ENCODE data around the gene GH2. TPM values are rescaled to one million over a fixed set of nuclear protein-coding genes. Genes with fewer than 3 reads are reported as not detected.
"Not testable (repeated sequence)": the region's sequence is repeated elsewhere in the genome, so short reads cannot be mapped to it uniquely, and the experiment has no call there.

GH2 gene
- total RNA-seq, 2 experiments from 2014 or later = not detected

DNA sequence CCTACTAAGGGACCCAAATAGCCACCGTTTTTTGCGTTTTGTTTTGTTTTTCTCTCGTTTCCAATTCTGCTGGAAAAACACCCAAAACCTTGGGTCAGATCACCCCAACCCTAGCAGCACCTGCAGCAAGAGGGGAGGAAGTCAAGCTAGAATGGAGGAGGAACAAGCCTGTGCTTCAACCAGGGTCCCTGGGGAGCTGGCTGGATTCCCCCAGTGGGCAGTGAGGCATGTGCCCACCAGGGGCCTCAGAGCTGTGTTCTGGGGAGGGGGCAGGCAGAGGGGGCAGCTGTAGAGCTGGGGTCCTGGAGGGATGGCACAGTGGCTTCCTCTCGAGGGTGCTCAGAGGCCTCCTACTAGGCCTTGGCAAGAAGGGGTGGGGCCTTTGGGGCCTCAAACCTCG is 43.9 kb upstream of the GH2 start:
- H3K27ac ChIP-seq (ENCODE audit: low read depth, low read length, poor library complexity, severe bottlenecking) = peak overlapping the region; percentile 99
- CTCF ChIA-PET (ENCODE audit: unreplicated experiment) = interaction anchor here (0.7 to 2.0 kb wide), 2 partner anchors 20 to 36 kb away, joined by 3 to 5 read pairs; no protein-coding TSS in a partner anchor
- H3K9me2 ChIP-seq (ENCODE audit: insufficient read depth, low read length) = no peaks in the 10 kb centered on the region
- BruUV-seq (replicated peaks) = no TSS peak
- intact Hi-C loops (cut with micrococcal nuclease; ENCODE audit: unreplicated experiment) = loop anchor here (5.0 kb wide), 1 partner anchor 572 kb away; the partner anchor contains the start of gene POLG2
- H3K9me3 ChIP-seq (ENCODE audit: low read length) = no peaks in the 10 kb centered on the region
- peak overlapping the region; percentile 95 for H3K4me2 ChIP-seq (ENCODE audit: low read length)
- H3K36me3 ChIP-seq (ENCODE audit: insufficient read depth, low read length) = peaks cover 41% of the 10 kb centered on the region
- TF ChIP-seq, protein P1, sequence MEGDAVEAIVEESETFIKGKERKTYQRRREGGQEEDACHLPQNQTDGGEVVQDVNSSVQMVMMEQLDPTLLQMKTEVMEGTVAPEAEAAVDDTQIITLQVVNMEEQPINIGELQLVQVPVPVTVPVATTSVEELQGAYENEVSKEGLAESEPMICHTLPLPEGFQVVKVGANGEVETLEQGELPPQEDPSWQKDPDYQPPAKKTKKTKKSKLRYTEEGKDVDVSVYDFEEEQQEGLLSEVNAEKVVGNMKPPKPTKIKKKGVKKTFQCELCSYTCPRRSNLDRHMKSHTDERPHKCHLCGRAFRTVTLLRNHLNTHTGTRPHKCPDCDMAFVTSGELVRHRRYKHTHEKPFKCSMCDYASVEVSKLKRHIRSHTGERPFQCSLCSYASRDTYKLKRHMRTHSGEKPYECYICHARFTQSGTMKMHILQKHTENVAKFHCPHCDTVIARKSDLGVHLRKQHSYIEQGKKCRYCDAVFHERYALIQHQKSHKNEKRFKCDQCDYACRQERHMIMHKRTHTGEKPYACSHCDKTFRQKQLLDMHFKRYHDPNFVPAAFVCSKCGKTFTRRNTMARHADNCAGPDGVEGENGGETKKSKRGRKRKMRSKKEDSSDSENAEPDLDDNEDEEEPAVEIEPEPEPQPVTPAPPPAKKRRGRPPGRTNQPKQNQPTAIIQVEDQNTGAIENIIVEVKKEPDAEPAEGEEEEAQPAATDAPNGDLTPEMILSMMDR (conservative IDR thresholded peaks at IDR 0.05; ENCODE audit: low read length) = no peak; the same call in 1 of the 2 replicates
- TF ChIP-seq EZH2phosphoT487 (IDR thresholded peaks at IDR 0.05; ENCODE audit: borderline replicate concordance, low read depth, low read length) = no peak
- H3K79me2 ChIP-seq (ENCODE audit: insufficient read depth, low read depth, low read length) = peaks cover 17% of the 10 kb centered on the region
- peak overlapping the region; percentile 9 for H3K4me3 ChIP-seq (ENCODE audit: low read depth, low read length, poor library complexity, severe bottlenecking)
- peak; percentile 95 for DNase-seq (ENCODE audit: low spot score)
- peaks cover 12% of the 10 kb centered on the region for H4K20me1 ChIP-seq (ENCODE audit: insufficient read depth, low read length)
- peaks cover 92% of the 10 kb centered on the region for H3K4me1 ChIP-seq (ENCODE audit: insufficient read depth, low read length, poor library complexity, severe bottlenecking)
- H2AFZ ChIP-seq (ENCODE audit: low read length) = no peak overlapping the region
- POLR2A ChIA-PET = interaction anchor here (1.0 to 3.0 kb wide), 3 partner anchors 21 to 198 kb away, joined by 3 to 13 read pairs (median 3); no protein-coding TSS in a partner anchor

GRCh38 chr17:63922402-63922801 is 40.7 kb upstream of the GH2 start:
- BruUV-seq (replicated peaks); H4K20me1 ChIP-seq (ENCODE audit: insufficient read depth, low read length); H3K9me3 ChIP-seq (ENCODE audit: low read length); H3K9me2 ChIP-seq (ENCODE audit: insufficient read depth, low read length); intact Hi-C loops (cut with micrococcal nuclease; ENCODE audit: unreplicated experiment); H2AFZ ChIP-seq (ENCODE audit: low read length); H3K79me2 ChIP-seq (ENCODE audit: insufficient read depth, low read depth, low read length): not testable (repeated sequence)
- Histone ChIP-seq H3K4me3 (ENCODE audit: low read depth, low read length, poor library complexity, severe bottlenecking) (peak overlapping the region; percentile 7), H3K36me3 (ENCODE audit: insufficient read depth, low read length) (peaks cover 10% of the 10 kb centered on the region; the same call in 1 of the 2 replicates), H3K27ac (ENCODE audit: low read depth, low read length, poor library complexity, severe bottlenecking) (peak overlapping the region; percentile 99), H3K4me2 (ENCODE audit: low read length) (peak overlapping the region; percentile 63), H3K4me1 (ENCODE audit: insufficient read depth, low read length, poor library complexity, severe bottlenecking) (peaks cover 87% of the 10 kb centered on the region)
- POLR2A ChIA-PET = interaction anchor here (0.7 to 2.2 kb wide), 4 partner anchors 9 to 24 kb away, joined by 3 to 13 read pairs (median 8); partner anchors contain the start of gene CD79B
- CTCF ChIA-PET (ENCODE audit: unreplicated experiment) = interaction anchor here (1.0 to 2.0 kb wide), 2 partner anchors 24 to 28 kb away, joined by 6 to 7 read pairs; no protein-coding TSS in a partner anchor
- peak; percentile 83 for DNase-seq (ENCODE audit: low spot score)

DNA sequence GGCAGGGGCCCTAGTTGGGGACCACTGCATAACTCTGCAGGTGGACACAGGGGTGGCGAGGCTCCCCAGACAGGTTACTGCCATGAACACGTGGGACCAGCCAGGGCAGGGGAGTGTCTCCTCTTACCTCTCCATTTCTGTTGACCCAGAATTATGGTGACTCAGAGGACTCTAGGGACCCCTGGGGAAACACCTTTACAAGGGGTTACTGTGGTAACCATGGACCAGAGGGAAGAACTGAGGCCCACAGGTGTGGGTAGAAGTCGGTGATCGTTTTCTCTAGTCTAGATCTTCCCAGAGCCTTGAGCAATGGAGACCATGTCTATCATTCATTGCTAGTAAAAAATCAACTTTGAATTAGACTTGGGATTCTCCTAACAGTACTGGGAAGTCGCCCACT is 39.0 kb upstream of the GH2 start:
- Histone ChIP-seq H2AFZ (ENCODE audit: low read length) (peak overlapping the region; percentile 45; the same call in 1 of the 2 replicates), H3K4me3 (ENCODE audit: low read depth, low read length, poor library complexity, severe bottlenecking) (peak overlapping the region; percentile 18), H3K27ac (ENCODE audit: low read depth, low read length, poor library complexity, severe bottlenecking) (peak overlapping the region; percentile 63), H3K4me1 (ENCODE audit: insufficient read depth, low read length, poor library complexity, severe bottlenecking) (peaks cover 79% of the 10 kb centered on the region), H3K4me2 (ENCODE audit: low read length) (peak overlapping the region; percentile 68)
- not testable (repeated sequence) for H4K20me1 ChIP-seq (ENCODE audit: insufficient read depth, low read length); H3K36me3 ChIP-seq (ENCODE audit: insufficient read depth, low read length); H3K9me3 ChIP-seq (ENCODE audit: low read length); BruUV-seq (replicated peaks); H3K9me2 ChIP-seq (ENCODE audit: insufficient read depth, low read length); H3K79me2 ChIP-seq (ENCODE audit: insufficient read depth, low read depth, low read length)
- CTCF ChIA-PET (ENCODE audit: unreplicated experiment) = interaction anchor here (0.6 to 3.7 kb wide), 3 partner anchors 26 to 155 kb away, joined by 3 to 94 read pairs (median 55); no protein-coding TSS in a partner anchor
- intact Hi-C loops (cut with micrococcal nuclease; ENCODE audit: unreplicated experiment) = loop anchor here (2.0 kb wide), 1 partner anchor 156 kb away; no protein-coding TSS in a partner anchor
- DNase-seq (ENCODE audit: low spot score) = peak; percentile 65
- POLR2A ChIA-PET = interaction anchor here (0.7 to 4.8 kb wide), 6 partner anchors 12 to 34 kb away, joined by 7 to 52 read pairs (median 16); partner anchors contain the start of gene CD79B

DNA sequence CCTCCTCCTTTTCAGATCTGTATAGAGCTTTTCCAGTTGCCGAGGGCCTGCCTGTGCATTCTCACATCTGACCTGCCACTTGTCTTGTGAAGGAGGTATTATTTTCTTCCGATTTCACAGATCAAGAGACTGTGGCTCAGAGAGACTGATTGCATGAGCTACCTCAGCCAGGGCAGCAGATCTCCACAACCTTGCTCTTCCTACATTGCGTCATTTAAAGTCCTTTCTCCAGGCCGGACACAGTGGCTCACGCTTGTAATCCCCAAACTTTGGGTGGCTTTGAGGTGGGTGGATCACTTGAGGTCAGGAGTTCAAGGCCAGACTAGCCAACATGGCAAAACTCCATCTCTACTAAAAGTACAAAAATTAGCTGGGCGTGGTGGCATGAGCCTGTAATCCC is 38.3 kb upstream of the GH2 start:
- not testable (repeated sequence) for H3K79me2 ChIP-seq (ENCODE audit: insufficient read depth, low read depth, low read length); BruUV-seq (replicated peaks); H3K36me3 ChIP-seq (ENCODE audit: insufficient read depth, low read length); H3K9me3 ChIP-seq (ENCODE audit: low read length); DNase-seq (ENCODE audit: low spot score); H4K20me1 ChIP-seq (ENCODE audit: insufficient read depth, low read length); H3K9me2 ChIP-seq (ENCODE audit: insufficient read depth, low read length)
- Histone ChIP-seq H3K4me1 (ENCODE audit: insufficient read depth, low read length, poor library complexity, severe bottlenecking) (peaks cover 78% of the 10 kb centered on the region), H3K4me2 (ENCODE audit: low read length) (peak overlapping the region; percentile 68), H2AFZ (ENCODE audit: low read length) (peak overlapping the region; percentile 45; the same call in 1 of the 2 replicates), H3K4me3 (ENCODE audit: low read depth, low read length, poor library complexity, severe bottlenecking) (peak overlapping the region; percentile 42), H3K27ac (ENCODE audit: low read depth, low read length, poor library complexity, severe bottlenecking) (peak overlapping the region; percentile 63)
- ChIA-PET CTCF (ENCODE audit: unreplicated experiment) (interaction anchor here (0.5 to 3.7 kb wide), 10 partner anchors 8 to 214 kb away, joined by 3 to 94 read pairs (median 6); partner anchors contain the start of gene ICAM2), POLR2A (interaction anchor here (0.7 to 4.8 kb wide), 10 partner anchors 8 to 311 kb away, joined by 3 to 52 read pairs (median 11); partner anchors contain the start of genes CD79B and ICAM2)
- intact Hi-C loops (cut with micrococcal nuclease; ENCODE audit: unreplicated experiment) = loop anchor here (2.0 kb wide), 1 partner anchor 157 kb away; no protein-coding TSS in a partner anchor

Data from OCI-LY7 (cell line).